ENCODE measurements around the gene ARID3C. TPM values are rescaled to one million over a fixed set of nuclear protein-coding genes. Genes with fewer than 3 reads are reported as not detected.
"Not testable (repeated sequence)": the region's sequence is repeated elsewhere in the genome, so short reads cannot be mapped to it uniquely, and the experiment has no call there.

ARID3C gene
- total and polyA plus RNA-seq, 2 of the 8 experiments (the other 6 are each of a cell fraction or from before 2014, with no cell fraction given), result 0.08 TPM; not detected in 1

DNA sequence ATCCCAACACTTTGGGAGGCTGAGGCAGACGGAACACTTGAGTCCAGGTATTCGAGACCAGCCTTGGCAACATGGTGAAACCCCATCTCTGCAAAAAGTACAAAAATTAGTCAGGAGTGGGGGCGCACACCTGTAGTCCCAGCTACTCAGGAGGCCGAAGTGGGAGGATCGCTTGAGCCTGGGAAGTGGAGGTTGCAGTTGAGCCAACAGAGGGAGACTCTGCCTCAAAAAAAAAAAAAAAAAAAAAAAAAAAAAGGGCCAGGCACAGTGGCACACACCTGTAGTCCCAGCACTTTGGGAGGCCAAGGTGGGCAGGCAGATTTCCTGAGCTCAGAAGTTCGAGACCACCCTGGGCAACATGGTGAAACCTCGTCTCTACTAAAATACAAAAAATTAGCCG, 10.5 kb upstream of the ARID3C start:
- H3K4me3 ChIP-seq (ENCODE audit: extremely low read depth in 1 of 4, insufficient read depth in 2 of 4, low read depth in 3 of 4, low read length in 4 of 4); H4K5ac ChIP-seq (ENCODE audit: insufficient read length, low read depth, low read length); H2BK15ac ChIP-seq (ENCODE audit: low read length); H4K8ac ChIP-seq (ENCODE audit: extremely low read depth, insufficient read depth, low read length); H2AK5ac ChIP-seq (ENCODE audit: low read depth, low read length); H2AFZ ChIP-seq (ENCODE audit: low read length); H3K27me3 ChIP-seq (replicated peaks in 1 of 4; ENCODE audit: control insufficient read depth in 3 of 4, extremely low read depth in 1 of 4, insufficient read depth in 3 of 4, low read length in 3 of 4); H3K18ac ChIP-seq (ENCODE audit: extremely low read depth, low read length); H2BK12ac ChIP-seq (ENCODE audit: low read depth, low read length); H3K27ac ChIP-seq (ENCODE audit: low read depth, low read length); H4K20me1 ChIP-seq (replicated peaks in 1 of 2; ENCODE audit: control insufficient read depth in 1 of 2, insufficient read depth in 2 of 2, low read length in 2 of 2); H3K9ac ChIP-seq (replicated peaks in 1 of 4; ENCODE audit: extremely low read depth in 1 of 4, low read depth in 3 of 4, low read length in 3 of 4); H2BK20ac ChIP-seq (ENCODE audit: low read length); H3K4ac ChIP-seq (replicated peaks; ENCODE audit: insufficient read length, low read depth, low read length); H3K9me3 ChIP-seq (ENCODE audit: insufficient read depth in 2 of 2, low read depth in 1 of 2, low read length in 1 of 2); H3K23me2 ChIP-seq (ENCODE audit: low read depth, low read length); H3K23ac ChIP-seq (ENCODE audit: insufficient read length); H2BK5ac ChIP-seq (ENCODE audit: low read depth, low read length); H3K4me2 ChIP-seq (ENCODE audit: insufficient read depth in 1 of 2, low read depth in 2 of 2, low read length in 2 of 2); DNase-seq (ENCODE audit: low read depth in 1 of 2, low spot score in 2 of 2); H4K91ac ChIP-seq (replicated peaks; ENCODE audit: insufficient read length, low read length); H3K14ac ChIP-seq (ENCODE audit: insufficient read length); H2BK120ac ChIP-seq (replicated peaks; ENCODE audit: low read depth, low read length); FAIRE-seq; H3K56ac ChIP-seq (replicated peaks; ENCODE audit: insufficient read length, low read depth, low read length); H3K36me3 ChIP-seq (ENCODE audit: control insufficient read depth in 2 of 4, insufficient read depth in 4 of 4, low read length in 3 of 4): not testable (repeated sequence)
- H3K79me2 ChIP-seq (ENCODE audit: control insufficient read depth in 1 of 2, insufficient read depth in 2 of 2, low read length in 2 of 2), result peaks cover 0 to 11% of the 10 kb centered on the region in 2 experiments; a peak in 2 of 4 replicates
- POLR2A ChIA-PET (ENCODE audit: partially characterized antibody), result interaction anchor here (1.5 to 11.3 kb wide), 3 partner anchors 13 to 27 kb away, joined by 3 to 127 read pairs (median 6); partner anchors contain the start of genes GALT, IL11RA and RPP25L
- 80% methylated on average over 8 of the region's 8 CpGs; no CpG with 5 or more reads in 1 of the 2 experiments for WGBS, 2 experiments (ENCODE audit: extremely low coverage in 1 of 2, insufficient coverage in 1 of 2, insufficient read length in 1 of 2, insufficient replicate concordance in 2 of 2, low coverage in 1 of 2, low lambda C conversion rate in 2 of 2, missing lambda C conversion rate in 1 of 2)
- H3K4me1 ChIP-seq (replicated peaks in 1 of 4; ENCODE audit: control insufficient read depth in 3 of 4, insufficient read depth in 4 of 4, low read length in 3 of 4), result peaks cover 2 to 11% (median 7%) of the 10 kb centered on the region in 4 experiments; a peak in 3 of 7 replicates
- peaks cover 10% of the 10 kb centered on the region for H3K79me1 ChIP-seq (ENCODE audit: low read depth, low read length)
- peak in 1 of 3 experiments; percentile 4; a peak in 1 of 4 replicates for TF ChIP-seq CTCF (IDR thresholded peaks at IDR 0.05; ENCODE audit: control extremely low read depth in 1 of 3, insufficient read depth in 1 of 3, low read depth in 1 of 3, low read length in 3 of 3)
- CTCF ChIA-PET (ENCODE audit: partially characterized antibody), result interaction anchor here (0.8 to 18.5 kb wide), 4 partner anchors 7 to 29 kb away, joined by 3 to 401 read pairs (median 193); partner anchors contain the start of genes CCL27, GALT, IL11RA and RPP25L
